CD4-positive, alpha-beta T cell treated with Interferon gamma for 1 hour (primary cell): Measurements from ENCODE around the gene MAN2B1.
"Not testable (repeated sequence)": the region's sequence is repeated elsewhere in the genome, so short reads cannot be mapped to it uniquely, and the experiment has no call there.

Experiments
- DNase-seq: peaks from one replicate; pipeline ENCODE4 v3.0.0-alpha.2; 2020

MAN2B1 gene

DNA sequence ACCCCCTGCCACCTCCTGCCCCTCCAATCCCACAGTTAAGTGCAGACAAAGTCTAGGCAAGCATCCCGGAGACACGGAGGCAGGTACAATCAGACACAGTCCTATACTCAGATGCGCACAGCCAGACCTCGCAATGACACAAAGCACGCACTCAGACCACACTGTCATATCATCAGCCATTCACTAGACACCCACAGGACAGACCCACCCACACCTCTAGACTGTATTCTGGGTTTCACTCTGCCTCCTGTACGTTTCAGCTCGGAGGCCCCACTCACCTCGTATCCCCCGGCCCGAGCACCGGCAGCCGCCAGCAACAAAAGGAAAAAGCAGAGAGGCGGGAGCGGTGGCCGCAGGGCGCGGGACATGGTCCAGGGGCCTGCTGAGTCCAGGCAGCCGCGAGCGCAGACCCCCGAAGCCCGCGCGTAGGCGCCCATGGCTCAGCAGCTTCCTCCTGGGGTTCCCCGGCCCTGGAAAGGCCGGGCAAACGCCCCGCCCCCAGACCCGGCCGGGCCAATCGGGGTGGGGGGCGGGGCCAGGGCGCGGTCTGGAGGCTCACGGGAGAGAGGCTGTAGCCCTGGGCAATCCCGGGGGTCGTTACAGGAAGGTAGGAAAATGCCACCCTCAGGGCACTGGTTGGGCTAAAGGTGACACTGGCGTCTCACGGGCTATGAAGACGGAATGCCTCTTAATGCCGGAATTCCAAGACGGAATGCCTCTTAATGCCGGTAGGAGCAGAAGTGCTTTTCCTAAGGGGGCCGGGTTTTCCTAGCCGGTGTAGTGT, at the start of gene MAN2B1, which contains the start of gene WDR83:
MAN2B1 (minus strand) TSS at position 478 of the 784 bp plus-strand sequence; CDS start at position 437, 41 bp downstream.
WDR83 (plus strand) TSS at position 543 of the 784 bp plus-strand sequence. CDS start 2,984 bp downstream, outside the sequence.
- peak; percentile 81 for DNase-seq

DNA sequence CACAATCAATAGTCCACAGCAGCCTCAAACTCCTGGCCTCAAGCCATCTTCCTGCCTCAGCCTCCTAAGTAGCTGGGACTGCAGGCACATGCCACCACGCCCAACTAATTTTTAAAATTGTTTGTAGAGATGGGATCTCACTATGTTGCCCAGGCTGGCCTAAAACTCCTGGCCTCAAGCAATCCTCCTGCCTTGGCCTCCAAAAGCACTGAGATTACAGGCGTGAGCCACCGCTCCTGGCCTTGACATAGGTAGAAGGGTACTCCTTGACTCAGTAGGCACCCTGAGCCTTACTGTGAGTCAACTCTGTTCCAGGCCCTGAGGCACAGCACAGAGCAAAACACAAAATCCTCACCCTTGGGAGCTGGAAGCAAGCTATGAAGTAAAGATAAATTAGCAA, 49.4 kb upstream of the MAN2B1 start:
- DNase-seq, result no peak

DNA sequence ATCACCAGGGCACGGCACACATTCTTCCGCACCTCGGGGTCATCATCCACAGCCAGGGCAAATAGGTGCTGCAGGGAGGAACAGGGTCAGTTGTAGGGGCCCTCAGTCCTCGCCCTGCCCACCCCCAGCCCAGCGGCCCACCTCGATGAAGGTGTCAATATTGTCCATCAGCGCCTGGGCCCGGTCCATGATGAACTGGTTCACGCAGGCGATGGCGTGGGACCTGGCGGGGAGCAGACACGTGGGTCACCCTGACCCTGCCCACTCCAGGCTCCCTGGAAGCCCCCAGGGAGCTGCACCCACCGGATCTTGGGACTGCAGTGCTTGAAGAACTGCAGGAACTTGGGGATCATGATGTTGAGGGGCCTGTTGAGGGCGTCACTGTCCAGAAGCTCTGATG, 48.6 kb upstream of the MAN2B1 start:
- no peak for DNase-seq

DNA sequence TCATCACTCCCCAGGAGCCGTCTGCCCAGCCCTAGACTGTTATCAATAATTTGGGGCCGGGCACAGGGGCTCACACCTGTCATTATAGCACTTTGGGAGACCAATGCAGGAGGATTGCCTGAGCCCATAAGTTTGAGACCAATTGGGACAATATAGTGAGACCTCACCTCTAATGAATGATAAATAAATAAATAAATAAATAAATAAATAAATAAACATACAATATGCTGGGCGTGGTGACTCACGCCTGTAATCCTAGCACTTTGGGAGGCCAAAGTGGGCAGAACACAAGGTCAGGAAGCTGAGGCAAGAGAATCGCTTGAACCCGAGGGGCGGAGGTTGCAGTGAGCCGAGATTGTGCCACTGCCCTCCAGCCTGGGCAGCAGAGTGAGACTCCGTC, 46.8 kb upstream of the MAN2B1 start:
- DNase-seq, result not testable (repeated sequence)

DNA sequence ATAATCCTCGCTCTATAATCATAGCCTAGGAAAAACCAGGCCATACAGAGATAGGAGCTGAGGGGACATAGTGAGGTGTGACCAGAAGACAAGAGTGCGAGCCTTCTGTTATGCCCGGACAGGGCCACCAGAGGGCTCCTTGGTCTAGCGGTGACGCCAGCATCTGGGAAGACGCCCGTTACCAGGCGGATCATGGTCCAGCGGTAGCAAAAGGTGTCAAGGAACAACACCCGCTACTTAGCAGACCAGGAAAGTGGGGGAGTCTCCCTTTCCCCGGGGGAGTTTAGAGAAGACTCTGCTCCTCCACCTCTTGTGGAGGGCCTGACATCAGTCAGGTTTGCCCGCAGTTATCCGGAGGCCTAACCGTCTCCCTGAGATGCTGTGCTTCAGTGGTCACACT, 45.5 kb upstream of the MAN2B1 start:
- peak; percentile 32 for DNase-seq

DNA sequence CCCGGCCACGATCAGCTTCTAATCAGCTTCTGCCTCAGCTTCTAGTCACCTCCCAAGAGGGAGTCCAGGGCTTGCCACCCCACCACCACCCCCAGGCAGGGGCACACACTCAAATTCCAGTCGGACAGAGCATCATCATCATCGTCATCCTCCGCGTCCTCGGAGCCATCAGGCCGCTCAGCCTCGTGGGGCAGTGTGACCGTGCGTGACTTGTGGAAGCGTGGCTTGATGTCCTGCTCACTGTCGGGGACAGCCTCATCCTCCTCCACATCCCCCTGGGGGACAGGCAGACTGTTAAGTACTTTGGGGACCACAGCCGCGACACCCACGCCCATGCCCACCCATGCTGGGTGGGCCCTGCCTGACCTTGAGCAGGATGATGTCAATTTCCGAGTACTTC, 44.6 kb upstream of the MAN2B1 start:
- DNase-seq, result no peak

DNA sequence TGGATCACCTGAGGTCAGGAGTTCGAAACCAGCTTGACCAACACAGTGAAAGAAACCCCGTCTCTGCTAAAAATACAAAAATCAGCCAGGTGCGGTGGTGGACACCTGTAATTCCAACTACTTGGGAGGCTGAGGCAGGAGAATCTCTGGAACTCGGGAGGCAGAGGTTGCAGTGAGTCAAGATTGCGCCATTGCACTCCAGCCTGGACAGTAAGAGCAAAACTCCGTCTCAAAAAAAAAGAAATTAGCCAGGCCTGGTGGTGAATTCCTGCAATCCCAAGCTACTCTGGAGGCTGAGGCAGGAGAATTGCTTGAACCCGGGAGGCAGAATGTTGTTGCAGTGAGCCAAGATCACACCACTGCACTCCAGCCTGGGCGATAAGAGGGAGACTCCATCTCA, 42.1 kb upstream of the MAN2B1 start:
- no peak for DNase-seq

DNA sequence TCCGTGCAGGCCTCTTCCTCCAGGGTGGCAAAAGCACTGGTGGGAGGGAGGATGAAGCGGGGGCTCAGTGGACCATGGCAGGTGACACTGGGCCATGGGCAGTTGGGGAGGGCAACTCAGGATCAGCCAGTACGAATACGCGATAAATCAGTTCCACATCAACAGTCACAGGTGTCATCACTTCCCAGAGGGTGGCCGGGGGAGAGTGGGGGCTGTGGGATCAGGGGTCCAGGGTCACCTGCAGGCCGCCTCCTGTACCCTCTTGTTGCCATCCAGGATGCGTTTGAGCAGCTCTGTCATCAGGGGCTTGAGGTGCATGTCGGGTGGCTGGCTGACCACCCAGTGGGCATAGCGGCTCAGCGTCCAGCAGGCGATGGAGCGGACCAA, 39.8 kb upstream of the MAN2B1 start:
- DNase-seq, result no peak

DNA sequence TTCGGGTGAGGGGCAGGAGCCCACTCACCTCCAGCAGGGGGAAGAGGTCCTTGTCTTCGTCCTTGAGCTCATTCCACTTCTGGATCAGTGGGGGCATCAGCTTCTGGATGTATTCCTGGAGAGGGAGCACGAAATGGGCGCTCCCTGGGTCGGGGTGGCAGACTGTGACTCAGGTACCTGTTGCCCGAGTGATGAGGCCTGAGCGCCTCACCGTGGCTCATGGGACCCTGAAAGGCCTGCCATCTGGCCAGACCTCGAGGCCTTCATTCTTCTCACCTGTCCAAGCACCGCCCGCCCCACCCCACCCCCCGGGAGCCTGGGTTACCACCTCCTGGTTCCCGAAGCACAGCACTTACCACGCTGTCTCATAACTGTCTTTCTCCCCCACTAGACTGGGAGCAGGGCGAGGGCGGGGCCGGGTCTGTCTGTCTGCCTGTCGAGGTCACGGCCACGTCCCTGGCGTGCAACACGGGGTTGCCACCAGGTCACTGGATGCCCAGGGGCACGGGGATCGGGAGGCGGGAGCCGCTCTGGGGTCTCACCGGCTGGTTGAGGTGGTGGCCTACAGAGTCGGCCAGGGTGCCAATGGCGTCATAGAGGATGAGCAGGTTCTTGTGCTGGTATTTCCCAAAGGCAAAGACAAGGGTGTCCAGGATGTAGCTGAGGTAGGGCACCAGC, 39.3 kb upstream of the MAN2B1 start:
- DNase-seq, result no peak

DNA sequence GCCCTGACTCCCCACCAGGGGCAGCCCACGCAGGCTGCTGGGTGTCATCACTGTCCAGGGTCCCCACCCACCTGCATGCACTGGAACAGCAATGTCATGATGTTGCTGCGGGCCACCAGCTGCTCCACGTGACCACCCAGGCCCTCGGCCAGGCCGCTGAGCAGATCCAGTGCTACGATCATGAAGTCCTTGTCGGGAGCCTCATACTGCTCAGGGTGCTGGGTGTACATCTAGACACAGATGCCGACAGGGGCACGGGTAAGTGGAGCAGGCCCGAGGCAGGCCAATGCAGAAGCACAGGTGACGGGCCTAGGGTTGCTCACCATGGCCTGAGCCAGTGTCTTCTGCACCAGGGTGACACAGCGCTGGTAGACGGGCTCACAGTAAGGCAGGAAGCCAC, 38.6 kb upstream of the MAN2B1 start:
- DNase-seq, result no peak

DNA sequence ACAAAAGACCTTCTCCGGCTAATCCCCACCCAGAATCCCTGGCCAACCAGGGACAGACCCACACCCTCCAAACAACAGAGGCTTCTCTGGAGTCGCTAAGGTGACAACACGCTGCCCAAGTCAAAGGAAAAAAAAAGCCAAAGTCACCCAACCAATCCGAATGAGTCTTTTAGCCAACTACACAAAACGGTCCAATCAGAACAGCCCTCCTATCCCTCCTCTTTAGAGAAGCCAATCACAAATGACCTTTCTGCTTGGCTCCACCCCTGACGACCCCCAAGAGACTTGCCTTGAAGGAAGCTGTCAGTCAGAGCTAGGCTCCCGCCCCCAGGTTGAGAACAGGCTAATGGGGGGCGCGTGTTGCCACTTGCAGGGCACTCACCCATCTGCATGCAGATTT, 36.5 kb upstream of the MAN2B1 start:
- no peak for DNase-seq

DNA sequence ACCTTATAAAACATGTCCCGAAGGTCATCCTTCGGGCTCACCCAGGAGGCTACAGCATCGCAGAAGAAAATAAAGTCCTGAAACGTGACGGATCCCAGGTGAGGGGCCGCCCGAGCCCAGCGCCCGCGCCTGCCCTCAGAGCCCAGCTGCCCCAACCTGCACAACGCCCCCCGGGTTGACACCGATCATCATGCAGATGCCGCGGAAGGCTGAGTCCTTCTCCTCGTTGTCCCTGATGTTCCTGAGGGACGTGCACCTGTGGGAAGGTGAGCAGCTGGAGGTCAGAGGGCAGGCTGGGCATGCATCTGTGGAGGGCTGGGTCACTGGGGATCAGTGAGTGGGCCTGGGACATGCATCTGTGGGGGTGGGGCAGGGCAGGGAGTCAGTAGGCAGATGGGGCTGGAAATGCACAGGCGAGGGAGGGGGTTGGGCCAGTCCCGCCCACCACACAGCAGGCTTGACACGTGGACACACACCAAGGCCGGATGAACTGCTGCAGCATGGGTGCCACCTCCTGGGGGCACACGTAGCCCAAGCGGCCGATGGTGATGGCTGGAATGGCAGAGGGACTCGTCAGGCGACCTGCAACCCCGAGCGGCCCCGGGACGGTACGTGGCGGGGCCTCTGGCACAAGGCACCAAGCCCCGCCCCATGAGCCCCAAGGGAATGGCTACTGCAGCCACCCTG, 35.2 kb upstream of the MAN2B1 start:
- DNase-seq, result no peak

DNA sequence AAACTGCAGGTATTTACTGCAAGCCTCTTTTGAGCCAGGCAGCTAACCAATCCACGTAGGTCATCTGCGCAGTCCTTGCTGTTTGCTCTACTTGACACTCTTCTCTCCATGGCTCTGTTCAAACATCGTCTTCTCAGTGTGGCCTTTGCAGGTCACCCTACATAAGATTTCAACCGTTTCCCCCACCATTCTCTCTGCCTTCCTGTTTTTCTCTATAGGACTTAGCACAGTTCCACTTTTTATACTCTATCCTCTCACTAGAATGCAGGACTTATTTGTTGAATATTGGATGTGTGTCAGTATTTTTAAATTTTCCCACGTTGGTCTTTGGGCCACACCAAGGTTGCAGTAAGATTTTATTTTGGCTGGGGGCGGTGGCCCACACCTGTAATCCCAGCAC, 31.6 kb upstream of the MAN2B1 start:
- no peak for DNase-seq

DNA sequence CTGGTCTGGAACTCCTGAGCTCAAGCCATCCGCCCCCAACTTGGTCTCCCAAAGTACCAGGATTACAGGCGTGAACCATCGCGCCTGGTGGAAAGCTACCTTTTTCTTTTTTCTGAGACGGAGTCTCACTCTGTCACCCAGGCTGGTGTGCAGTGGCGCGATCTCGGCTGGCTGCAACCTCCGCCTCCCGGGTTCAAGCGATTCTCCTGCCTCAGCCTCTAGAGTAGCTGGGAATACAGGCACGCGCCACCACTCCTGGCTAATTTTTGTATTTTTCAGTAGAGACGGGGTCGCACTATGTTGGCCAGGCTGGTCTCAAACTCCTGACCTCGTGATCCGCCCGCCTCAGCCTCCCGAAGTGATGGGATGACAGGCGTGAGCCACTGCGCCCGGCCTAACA, 30.9 kb upstream of the MAN2B1 start:
- DNase-seq, result not testable (repeated sequence)

DNA sequence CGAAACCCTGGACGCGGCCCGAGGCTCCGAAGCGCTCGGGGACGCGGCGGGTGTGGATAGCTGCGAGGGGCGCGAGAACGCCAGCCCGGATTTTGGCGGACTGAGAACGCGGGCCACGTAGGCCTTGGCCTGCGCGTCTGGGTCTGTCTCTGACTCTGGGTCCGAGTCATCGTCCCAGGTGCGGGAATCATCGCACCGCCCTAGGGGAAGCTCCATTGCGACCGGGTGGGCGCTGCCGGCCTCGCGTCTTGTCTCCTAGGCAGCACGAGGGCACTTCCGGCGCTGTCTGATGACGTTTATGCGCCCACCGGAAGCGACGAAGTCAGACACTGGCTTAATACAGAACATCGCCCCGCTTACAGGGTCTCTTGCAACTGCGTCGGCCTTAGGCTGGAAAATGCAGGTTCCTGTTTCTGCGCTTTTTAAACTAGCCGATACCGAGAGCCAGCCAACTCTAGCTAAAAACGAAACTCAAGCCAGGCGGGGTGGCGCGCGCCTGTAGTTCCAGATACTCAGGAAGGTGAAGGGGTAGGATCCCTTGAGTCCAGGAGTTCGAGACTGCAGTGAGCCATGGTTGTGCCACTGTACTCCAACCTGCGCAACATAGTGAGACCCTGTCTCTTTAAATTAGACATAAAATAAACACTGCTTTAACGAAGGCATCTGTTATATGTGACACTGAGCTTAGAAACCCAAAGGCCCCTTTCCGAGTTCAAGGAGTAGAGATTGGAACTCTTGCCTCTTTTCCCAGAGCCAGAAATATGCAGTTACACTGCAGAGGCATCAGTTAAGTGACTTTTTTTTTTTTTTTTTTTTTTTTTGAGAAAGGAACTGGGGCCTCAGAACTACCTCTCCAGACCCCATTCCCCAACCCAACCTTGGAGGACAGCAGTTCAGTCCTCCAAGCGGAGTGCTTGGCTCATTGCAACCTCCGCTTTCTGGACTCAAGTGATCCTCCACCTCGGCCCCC, 30.1 kb upstream of the MAN2B1 start, which contains the start of gene FBXW9:
FBXW9 (minus strand) TSS at position 266 of the 970 bp plus-strand sequence; CDS start at position 216, 50 bp downstream.
- peak; percentile 95 for DNase-seq

DNA sequence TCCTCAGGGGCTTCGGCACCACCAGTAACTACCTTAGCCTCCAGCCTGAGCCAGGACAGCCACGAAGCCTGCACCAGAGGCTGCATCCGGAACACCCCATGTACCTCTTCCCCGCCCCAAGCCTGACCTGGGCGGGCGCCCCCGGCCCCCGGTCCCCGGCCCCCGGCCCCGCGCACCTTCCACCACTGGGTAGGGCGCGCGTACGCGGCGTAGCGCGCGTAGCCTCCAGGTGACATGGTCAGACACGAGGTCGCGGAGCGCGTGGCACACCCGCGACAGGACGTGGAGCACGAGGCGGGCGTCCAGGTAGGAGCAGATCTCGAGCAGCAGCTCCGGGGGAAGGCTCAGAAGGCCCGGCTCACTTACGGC, 29.4 kb upstream of the MAN2B1 start:
- DNase-seq, result no peak

DNA sequence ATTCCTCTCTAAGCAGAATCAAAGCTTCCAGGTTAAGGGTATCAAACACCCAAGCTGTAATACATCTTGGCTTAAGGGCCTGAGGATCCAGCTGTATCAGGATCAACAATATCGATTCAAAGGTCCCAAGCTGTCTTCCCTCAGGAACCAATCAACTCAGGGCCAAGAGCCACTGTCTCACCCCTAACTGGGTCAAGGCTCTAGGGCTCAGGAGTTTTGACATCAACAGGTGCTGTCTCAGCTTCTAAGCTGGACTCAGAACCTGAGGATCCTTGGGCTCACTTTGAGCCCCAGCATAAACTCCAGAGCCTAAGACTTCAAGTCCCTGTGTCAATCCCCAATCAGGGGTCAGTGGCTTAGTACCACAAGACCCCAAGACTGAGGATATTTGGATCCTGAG, 29.0 kb upstream of the MAN2B1 start:
- no peak for DNase-seq

DNA sequence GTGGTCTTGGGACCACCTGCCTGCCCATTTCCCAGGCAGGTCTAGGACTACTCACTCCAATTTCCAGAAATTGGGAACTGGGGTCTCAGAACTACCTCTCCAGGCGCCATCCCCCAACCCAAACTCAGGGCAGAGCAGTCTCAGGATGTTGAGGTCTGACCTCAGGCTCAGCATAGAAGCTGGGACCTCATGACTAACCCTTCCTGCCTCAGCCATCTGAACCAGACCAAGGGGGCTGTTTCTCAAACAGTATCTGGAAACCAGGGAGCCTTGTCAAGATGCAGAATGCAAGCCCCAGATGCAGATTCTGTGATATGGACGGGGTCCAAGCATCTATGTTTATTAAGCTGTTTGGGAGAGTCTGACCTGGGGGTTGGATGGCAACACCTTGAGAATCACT, 28.6 kb upstream of the MAN2B1 start:
- no peak for DNase-seq

DNA sequence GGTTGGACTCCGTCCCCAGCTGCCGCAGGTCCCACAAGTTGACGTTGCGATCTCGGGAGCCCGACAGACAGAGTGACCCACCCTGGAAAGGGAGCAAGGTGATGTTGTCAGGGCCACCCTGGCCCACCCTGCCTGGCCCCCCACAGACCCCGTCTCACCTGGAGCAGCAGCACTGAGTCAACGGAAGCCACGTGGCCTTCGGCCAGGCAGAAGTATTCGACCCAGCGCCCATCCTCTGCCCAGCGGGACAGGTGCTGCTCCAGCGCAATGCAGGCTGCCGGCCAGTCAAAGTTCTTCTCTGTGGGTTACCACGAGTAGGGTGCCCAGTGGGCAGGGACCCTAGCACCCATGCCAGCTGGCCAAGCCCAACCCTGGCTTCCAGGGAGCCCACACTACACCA, 28.1 kb upstream of the MAN2B1 start:
- no peak for DNase-seq

DNA sequence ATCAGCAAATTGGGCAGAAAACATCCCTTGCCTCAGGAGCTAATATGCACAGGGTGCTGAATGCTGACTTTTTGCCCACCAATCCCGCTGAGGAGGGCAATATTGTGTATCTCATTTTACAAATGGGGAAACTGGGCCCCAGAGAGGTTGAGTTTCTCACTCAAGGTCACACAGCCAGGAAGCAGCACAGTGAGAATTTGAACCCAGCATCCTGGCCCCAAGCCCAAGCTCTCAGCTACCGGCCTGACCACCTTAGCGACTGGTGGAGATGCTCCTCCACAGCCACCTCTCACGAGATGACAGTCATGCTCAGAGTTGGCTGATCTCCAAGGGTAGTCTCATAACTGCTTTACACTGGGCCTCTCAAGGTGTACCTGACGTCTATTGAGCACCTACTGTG, 26.4 kb upstream of the MAN2B1 start:
- DNase-seq, result no peak

DNA sequence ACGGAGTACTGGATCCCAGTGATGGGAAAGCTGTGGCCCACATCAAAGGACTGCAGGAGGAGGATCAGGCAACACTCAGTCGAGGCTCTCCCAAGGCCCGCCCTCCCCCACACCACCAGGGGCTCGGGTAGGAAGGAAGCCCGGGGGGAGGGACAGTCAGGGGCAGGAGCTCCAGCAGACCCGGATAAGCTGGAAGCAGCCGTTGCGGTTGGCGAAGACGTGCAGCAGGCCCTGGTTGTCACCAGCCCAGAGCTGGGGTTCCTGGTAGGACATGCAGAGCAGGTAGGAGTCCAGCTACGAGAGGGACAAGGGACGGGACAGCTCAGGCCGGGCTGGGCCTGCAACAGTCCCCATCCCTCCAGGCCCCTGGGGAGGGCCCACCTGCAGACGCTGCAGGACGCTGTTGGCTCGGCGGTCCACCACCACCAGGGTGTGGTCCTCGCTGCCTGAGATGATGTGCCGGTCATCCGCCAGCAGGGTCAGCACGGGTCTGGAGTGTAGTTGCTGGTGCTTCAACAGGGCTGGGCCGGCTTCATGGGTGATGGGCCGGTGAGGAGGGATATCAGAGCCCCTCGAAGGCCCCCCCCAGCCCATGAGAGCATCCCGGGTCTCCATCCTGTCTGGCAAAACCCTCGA, 23.2 kb upstream of the MAN2B1 start:
- DNase-seq, result no peak

DNA sequence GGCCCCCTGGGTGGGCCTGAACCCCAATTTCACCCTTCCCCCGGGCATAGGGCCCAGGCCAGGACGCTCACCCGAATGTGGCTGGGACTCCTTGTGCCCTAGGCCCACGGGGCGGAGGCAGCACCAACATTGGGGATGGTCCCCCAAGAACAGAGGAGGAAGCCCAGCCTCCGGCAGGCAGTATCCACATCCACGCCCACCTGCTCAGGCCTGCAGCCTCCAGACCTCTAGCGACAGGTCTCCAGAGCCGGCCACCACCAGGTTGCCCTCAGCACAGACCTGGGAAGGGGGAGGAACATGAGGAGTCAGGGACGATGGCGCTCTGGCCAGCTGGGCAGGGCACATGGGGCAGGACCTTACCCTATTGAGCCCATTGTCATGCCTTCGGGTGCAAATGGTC, 22.5 kb upstream of the MAN2B1 start:
- DNase-seq, result no peak
